ENCODE measurements around the gene ATP9B.

The ATP9B gene

GRCh38 chr18:79199691-79200374, 130.6 kb downstream of the ATP9B start:
- TF ChIP-seq FOXP2 (optimal IDR thresholded peaks at IDR 0.05; ENCODE audit: borderline replicate concordance, extremely low read depth, extremely low read length, insufficient read depth), result no peak
- no peak for TF ChIP-seq SIN3A (IDR thresholded peaks at IDR 0.05; ENCODE audit: borderline replicate concordance, insufficient read depth, low read length)
- TF ChIP-seq POLR2AphosphoS5 (IDR thresholded peaks at IDR 0.05; ENCODE audit: low read depth, low read length), result no peak
- no peak for TF ChIP-seq TAF1 (IDR thresholded peaks at IDR 0.05; ENCODE audit: borderline replicate concordance, insufficient read depth, low read length)
- TF ChIP-seq REST (IDR thresholded peaks at IDR 0.05; ENCODE audit: insufficient read depth in 1 of 2, low read depth in 2 of 2, low read length in 2 of 2), result no peak

GRCh38 chr18:79200546-79201268, 131.5 kb downstream of the ATP9B start:
- TF ChIP-seq SIN3A (IDR thresholded peaks at IDR 0.05; ENCODE audit: borderline replicate concordance, insufficient read depth, low read length) (no peak), REST (IDR thresholded peaks at IDR 0.05; ENCODE audit: insufficient read depth in 1 of 2, low read depth in 2 of 2, low read length in 2 of 2) (no peak), POLR2AphosphoS5 (IDR thresholded peaks at IDR 0.05; ENCODE audit: low read depth, low read length) (no peak), FOXP2 (optimal IDR thresholded peaks at IDR 0.05; ENCODE audit: borderline replicate concordance, extremely low read depth, extremely low read length, insufficient read depth) (no peak), TAF1 (IDR thresholded peaks at IDR 0.05; ENCODE audit: borderline replicate concordance, insufficient read depth, low read length) (no peak)

GRCh38 chr18:79203017-79203605, 133.9 kb downstream of the ATP9B start:
- TF ChIP-seq FOXP2 (optimal IDR thresholded peaks at IDR 0.05; ENCODE audit: borderline replicate concordance, extremely low read depth, extremely low read length, insufficient read depth) (no peak), REST (IDR thresholded peaks at IDR 0.05; ENCODE audit: insufficient read depth in 1 of 2, low read depth in 2 of 2, low read length in 2 of 2) (no peak), SIN3A (IDR thresholded peaks at IDR 0.05; ENCODE audit: borderline replicate concordance, insufficient read depth, low read length) (no peak), POLR2AphosphoS5 (IDR thresholded peaks at IDR 0.05; ENCODE audit: low read depth, low read length) (no peak), TAF1 (IDR thresholded peaks at IDR 0.05; ENCODE audit: borderline replicate concordance, insufficient read depth, low read length) (no peak)

GRCh38 chr18:79204889-79205807, 136.0 kb downstream of the ATP9B start:
- TF ChIP-seq REST (IDR thresholded peaks at IDR 0.05; ENCODE audit: insufficient read depth in 1 of 2, low read depth in 2 of 2, low read length in 2 of 2) (no peak), SIN3A (IDR thresholded peaks at IDR 0.05; ENCODE audit: borderline replicate concordance, insufficient read depth, low read length) (no peak), TAF1 (IDR thresholded peaks at IDR 0.05; ENCODE audit: borderline replicate concordance, insufficient read depth, low read length) (no peak), FOXP2 (optimal IDR thresholded peaks at IDR 0.05; ENCODE audit: borderline replicate concordance, extremely low read depth, extremely low read length, insufficient read depth) (no peak), POLR2AphosphoS5 (IDR thresholded peaks at IDR 0.05; ENCODE audit: low read depth, low read length) (no peak)
